ENCODE data around the gene ATE1.

- TF ChIP-seq CTCF (conservative IDR thresholded peaks at IDR 0.05; ENCODE audit: low read depth in 2 of 2) (no peak), POLR2AphosphoS5 (IDR thresholded peaks at IDR 0.05; ENCODE audit: low read depth) (no peak), REST (IDR thresholded peaks at IDR 0.05; ENCODE audit: unreplicated experiment) (no peak)
Measured at GRCh38 chr10:121974019-121974534, 46.2 kb upstream of the ATE1 start.

Data from GM23338 (cell line).